IMR-90 (cell line): ENCODE data around the gene CIAO2A. TPM values are rescaled to one million over a fixed set of nuclear protein-coding genes. Genes with fewer than 3 reads are reported as not detected.

Source experiments
- ATAC-seq: fragments of 200-7000 bp; cut with Tn5 transposase; 2 replicates; pipeline ENCODE4 v1.9.1; 2020; ENCODE audit warnings: low read depth, mild to moderate bottlenecking, moderate library complexity
- BruUV-seq: library from RNA; stranded (reverse); fragments of 400-500 nt; replicated peaks from 2 replicates; lab custom pipeline; 2021; lab: Mats Ljungman, UMichigan
- CTCF ChIA-PET: fragments of 300-600 bp; formaldehyde crosslinking; extraction: SDS; loops from one replicate; lab custom pipeline; 2021; ENCODE audit warnings: antibody characterized with exemption; lab: Yijun Ruan, JAX
- POLR2A ChIA-PET: fragments of 300-600 bp; sonication (Branson Sonifier 250); formaldehyde crosslinking; loops from one replicate; lab custom pipeline; 2022; ENCODE audit warnings: antibody characterized with exemption; ENCODE audit not compliant: unreplicated experiment; lab: Charles Lee
- DNase-seq: peaks from one replicate; pipeline ENCODE4 v3.0.0; 2013
- H2AFZ ChIP-seq: replicated peaks from 2 replicates; pipeline ENCODE3; 2013; ENCODE audit warnings: low read length, mild to moderate bottlenecking; ENCODE audit not compliant: poor library complexity
- H2AK5ac ChIP-seq: 2 replicates; pipeline ENCODE4 v1.6.1; 2013; ENCODE audit warnings: low read depth, low read length, inconsistent platforms
- H2AK9ac ChIP-seq: replicated peaks from 2 replicates; pipeline ENCODE3; 2013; ENCODE audit warnings: mild to moderate bottlenecking, low read depth, low read length, moderate library complexity; ENCODE audit not compliant: poor library complexity
- H2BK120ac ChIP-seq: 2 replicates; pipeline ENCODE4 v1.6.1; 2013; ENCODE audit warnings: low read depth, low read length, inconsistent platforms
- H2BK15ac ChIP-seq: 3 replicates; pipeline ENCODE4 v1.6.1; 2013; ENCODE audit warnings: low read depth, low read length, inconsistent platforms
- H2BK20ac ChIP-seq: 2 replicates; pipeline ENCODE4 v1.6.1; 2013; ENCODE audit warnings: low read depth, mild to moderate bottlenecking, inconsistent platforms, low read length, moderate library complexity
- H2BK5ac ChIP-seq: 2 replicates; pipeline ENCODE4 v1.6.1; 2013; ENCODE audit warnings: mild to moderate bottlenecking, low read depth, low read length, inconsistent platforms; ENCODE audit not compliant: poor library complexity, severe bottlenecking
- H3K14ac ChIP-seq: replicated peaks from 2 replicates; pipeline ENCODE4 v1.6.1; 2013; ENCODE audit warnings: low read depth, low read length, inconsistent platforms
- H3K18ac ChIP-seq: 2 replicates; pipeline ENCODE4 v1.6.1; 2013; ENCODE audit warnings: low read depth, low read length, control low read depth
- H3K23ac ChIP-seq: 2 replicates; pipeline ENCODE4 v1.6.1; 2013; ENCODE audit warnings: low read depth, low read length, inconsistent platforms
- H3K27ac ChIP-seq: 2 replicates; pipeline ENCODE4 v1.5.1; 2013; ENCODE audit warnings: mild to moderate bottlenecking, control low read depth, low read length; ENCODE audit not compliant: insufficient read depth
- H3K27me3 ChIP-seq: 2 replicates; pipeline ENCODE4 v1.6.1; 2013; ENCODE audit warnings: low read length; ENCODE audit not compliant: control insufficient read depth, insufficient read depth
- H3K36me3 ChIP-seq: 2 replicates; pipeline ENCODE4 v1.6.1; 2013; ENCODE audit warnings: low read length, mixed read lengths; ENCODE audit not compliant: control insufficient read depth, insufficient read depth
- H3K4ac ChIP-seq: 2 replicates; pipeline ENCODE4 v1.6.1; 2013; ENCODE audit warnings: low read depth, low read length, inconsistent platforms
- H3K4me1 ChIP-seq: 2 replicates; pipeline ENCODE4 v1.6.1; 2013; ENCODE audit warnings: low read length, mixed read lengths; ENCODE audit not compliant: control insufficient read depth, insufficient read depth
- H3K4me2 ChIP-seq: 2 replicates; pipeline ENCODE4 v1.6.1; 2013; ENCODE audit warnings: low read depth, mild to moderate bottlenecking, control low read depth, low read length, moderate library complexity
- H3K4me3 ChIP-seq: 2 replicates; pipeline ENCODE4 v1.5.1; 2013; ENCODE audit warnings: low read depth, mild to moderate bottlenecking, control low read depth, low read length, moderate library complexity; ENCODE audit not compliant: insufficient read depth
- H3K56ac ChIP-seq: 2 replicates; pipeline ENCODE4 v1.6.1; 2013; ENCODE audit warnings: low read length, inconsistent platforms; ENCODE audit not compliant: insufficient read depth; ENCODE audit errors: extremely low read depth
- H3K79me1 ChIP-seq, 2 experiments: 2 replicates each; pipeline ENCODE4 v1.6.1; 2013; ENCODE audit warnings: low read length in 2 of 2, inconsistent platforms in 1 of 2, low read depth in 1 of 2
- H3K9ac ChIP-seq: 2 replicates; pipeline ENCODE4 v1.6.1; 2013; ENCODE audit warnings: low read depth, low read length, control low read depth
- H3K9me1 ChIP-seq: 2 replicates; pipeline ENCODE4 v1.6.1; 2013; ENCODE audit warnings: low read length, inconsistent platforms; ENCODE audit not compliant: insufficient read depth
- H3K9me3 ChIP-seq: 2 replicates; pipeline ENCODE4 v1.6.1; 2013; ENCODE audit warnings: low read length; ENCODE audit not compliant: control insufficient read depth, insufficient read depth
- H4K20me1 ChIP-seq: 2 replicates; pipeline ENCODE4 v1.6.1; 2013; ENCODE audit warnings: low read length, inconsistent platforms; ENCODE audit not compliant: insufficient read depth
- H4K5ac ChIP-seq: 2 replicates; pipeline ENCODE4 v1.6.1; 2013; ENCODE audit warnings: mild to moderate bottlenecking, low read depth, low read length, control low read depth
- H4K8ac ChIP-seq, 2 experiments: 2 replicates each; pipeline ENCODE4 v1.6.1; 2013; ENCODE audit warnings: low read depth in 2 of 2, low read length in 2 of 2, control low read depth in 1 of 2, inconsistent platforms in 1 of 2
- H4K91ac ChIP-seq: 2 replicates; pipeline ENCODE4 v1.6.1; 2013; ENCODE audit warnings: low read depth, low read length, inconsistent platforms; ENCODE audit not compliant: insufficient read depth
- MAFK ChIP-seq: IDR thresholded peaks from 2 replicates; pipeline ENCODE4 v1.6.1; 2012; ENCODE audit warnings: low read depth, low read length, improper control_type of control experiment
- MXI1 ChIP-seq: IDR thresholded peaks from 2 replicates; pipeline ENCODE4 v1.6.1; 2012; ENCODE audit warnings: low read depth, mild to moderate bottlenecking, low read length, moderate library complexity, borderline replicate concordance
- NFE2L2 ChIP-seq: fragments of 150-350 bp; IDR thresholded peaks from 2 replicates; pipeline ENCODE4 v1.6.1; 2016; ENCODE audit warnings: low read depth, mild to moderate bottlenecking, low read length
- POLR2A ChIP-seq: IDR thresholded peaks from 2 replicates; pipeline ENCODE4 v1.6.1; 2012; ENCODE audit warnings: mild to moderate bottlenecking, low read depth, low read length
- RCOR1 ChIP-seq: IDR thresholded peaks from 2 replicates; pipeline ENCODE4 v1.6.1; 2012; ENCODE audit warnings: mild to moderate bottlenecking, low read length, improper control_type of control experiment; ENCODE audit not compliant: insufficient replicate concordance
- RFX5 ChIP-seq: IDR thresholded peaks from 2 replicates; pipeline ENCODE4 v1.8.0; 2012; ENCODE audit warnings: low read depth, mild to moderate bottlenecking, low read length, moderate library complexity
- SMC3 ChIP-seq: fragments of 150-350 bp; IDR thresholded peaks from 2 replicates; pipeline ENCODE4 v1.6.1; 2016; ENCODE audit warnings: low read depth, mild to moderate bottlenecking, antibody characterized with exemption, low read length, moderate library complexity
- USF2 ChIP-seq: fragments of 150-350 bp; IDR thresholded peaks from 2 replicates; pipeline ENCODE4 v1.6.1; 2017; ENCODE audit warnings: mild to moderate bottlenecking, antibody characterized with exemption, low read length, low read depth
- WGBS, 2 experiments: methylation state at CpG; one replicate each; pipeline versions ENCODE4 v1.1.5 to v1.1.7; 2013; ENCODE audit warnings: missing lambda C conversion rate in 2 of 2; ENCODE audit not compliant: insufficient read length in 1 of 2; ENCODE audit errors: extremely low coverage in 2 of 2; 5-methylcytosine and 5-hydroxymethylcytosine counted together
- dilution Hi-C: fragments of 300-500 bp; cut with HindIII; formaldehyde crosslinking; loops from one replicate; pipeline ENCODE4 v1.14.3; 2018; ENCODE audit warnings: low sequenced_read_pairs; ENCODE audit not compliant: unreplicated experiment
- in situ Hi-C: fragments of 300-500 bp; cut with MboI; formaldehyde crosslinking; loops from 3 replicates; pipeline ENCODE4 v1.14.3; 2019; ENCODE audit warnings: low sequenced_read_pairs, inconsistent platforms, mixed read lengths
- intact Hi-C: fragments of 100-400 bp; cut with micrococcal nuclease; formaldehyde crosslinking; loops from 2 replicates; pipeline ENCODE4 v1.10.0; 2022
- polyA plus RNA-seq, 3 experiments: library from polyadenylated mRNA; depleted of rRNA; stranded (reverse); fragments of >200 nt; gene quantifications; 2 replicates each; pipeline ENCODE4 v1.2.3, GENCODE V29; 2012; ENCODE audit warnings: low replicate concordance in 1 of 3
- total RNA-seq: library from RNA; depleted of rRNA; stranded (reverse); fragments of >200 nt; gene quantifications from 2 replicates; pipeline ENCODE4 v1.2.3, GENCODE V29; 2012

Gene CIAO2A
- total and polyA plus RNA-seq, 2 of the 4 experiments (the other 2 are of a cell fraction), result 36.7 to 38.3 TPM

GRCh38 chr15:64138331-64138941, 44.8 kb upstream of the CIAO2A start:
- H4K91ac ChIP-seq, result no peak overlapping the region
- no peak overlapping the region for H2BK20ac ChIP-seq
- H3K14ac ChIP-seq, result no peak overlapping the region
- H2AFZ ChIP-seq, result no peak overlapping the region
- no peak for TF ChIP-seq MXI1
- TF ChIP-seq USF2, result no peak
- no peak for TF ChIP-seq NFE2L2
- no peak for TF ChIP-seq RFX5
- TF ChIP-seq POLR2A, result no peak
- no peak for TF ChIP-seq SMC3
- TF ChIP-seq MAFK, result no peak
- TF ChIP-seq RCOR1, result no peak
- H3K4me3 ChIP-seq, result no peak overlapping the region
- H3K4me1 ChIP-seq, result no peaks in the 10 kb centered on the region; the same call in 1 of the 2 replicates
- H3K23ac ChIP-seq, result no peak overlapping the region
- H3K18ac ChIP-seq, result no peak overlapping the region
- intact Hi-C loops, result no loop called here
- H2AK5ac ChIP-seq, result no peak overlapping the region
- peaks cover 3 to 19% of the 10 kb centered on the region in 2 experiments; a peak in 1 of 4 replicates for H3K79me1 ChIP-seq
- dilution Hi-C loops, result no loop called here
- H4K20me1 ChIP-seq, result 0 out of 2 replicates have a peak, but pooled peaks cover 5% of the 10 kb centered on the region
- H3K27ac ChIP-seq, result no peak overlapping the region
- no peak overlapping the region for H3K9ac ChIP-seq
- DNase-seq (no peak), ATAC-seq (no peak)
- WGBS, 2 experiments, result no CpG with 5 or more reads among the region's 4 CpGs
- no peak overlapping the region for H2BK120ac ChIP-seq
- no peaks in the 10 kb centered on the region for H3K27me3 ChIP-seq
- H3K4ac ChIP-seq, result no peak overlapping the region
- H2AK9ac ChIP-seq, result no peak overlapping the region
- H3K4me2 ChIP-seq, result no peak overlapping the region
- no peak overlapping the region for H2BK5ac ChIP-seq
- ChIA-PET CTCF (no interaction called here), POLR2A (no interaction called here)
- no peak overlapping the region for H2BK15ac ChIP-seq
- BruUV-seq, result no TSS peak
- H3K9me1 ChIP-seq, result peaks cover 14% of the 10 kb centered on the region; the same call in 1 of the 2 replicates
- H3K36me3 ChIP-seq, result peaks cover 46% of the 10 kb centered on the region
- in situ Hi-C loops, result no loop called here
- no peak overlapping the region for H4K5ac ChIP-seq
- no peak overlapping the region for H3K56ac ChIP-seq
- H3K9me3 ChIP-seq, result no peaks in the 10 kb centered on the region
- H4K8ac ChIP-seq, result no peak overlapping the region
